ENCODE data around the gene NUDT1. TPM values are rescaled to one million over a fixed set of nuclear protein-coding genes. Genes with fewer than 3 reads are reported as not detected.

NUDT1 gene
- total RNA-seq, 2 donors from 2014 or later = 12.2 to 14.2 TPM

DNA sequence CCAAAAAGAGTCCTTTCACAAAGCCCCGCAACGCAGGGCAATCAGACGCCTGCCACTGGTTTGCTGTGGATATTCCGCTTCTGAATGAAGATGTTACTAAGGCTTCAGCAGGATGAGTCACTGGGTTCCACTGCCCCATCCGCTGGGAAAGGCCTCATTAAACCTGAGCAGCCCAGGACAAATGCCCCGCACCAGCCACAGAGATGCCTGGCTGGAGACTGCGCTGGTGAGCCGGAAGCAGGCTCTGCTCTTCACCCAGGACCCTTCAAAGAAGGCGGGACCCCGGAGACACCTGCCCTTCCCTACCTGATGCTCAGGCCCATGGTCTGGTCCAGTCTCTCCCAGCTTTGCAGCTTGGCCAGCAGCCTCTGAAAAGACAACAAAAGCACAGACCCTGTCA lies 29.1 kb upstream of the NUDT1 start:
- H3K36me3 ChIP-seq = peaks cover 52% of the 10 kb centered on the region
- H3K4me3 ChIP-seq = no peak overlapping the region
- no peaks in the 10 kb centered on the region for H3K27me3 ChIP-seq
- no peak for DNase-seq (ENCODE audit: low spot score)
- no peaks in the 10 kb centered on the region for H3K9me3 ChIP-seq
- TF ChIP-seq, protein P1, sequence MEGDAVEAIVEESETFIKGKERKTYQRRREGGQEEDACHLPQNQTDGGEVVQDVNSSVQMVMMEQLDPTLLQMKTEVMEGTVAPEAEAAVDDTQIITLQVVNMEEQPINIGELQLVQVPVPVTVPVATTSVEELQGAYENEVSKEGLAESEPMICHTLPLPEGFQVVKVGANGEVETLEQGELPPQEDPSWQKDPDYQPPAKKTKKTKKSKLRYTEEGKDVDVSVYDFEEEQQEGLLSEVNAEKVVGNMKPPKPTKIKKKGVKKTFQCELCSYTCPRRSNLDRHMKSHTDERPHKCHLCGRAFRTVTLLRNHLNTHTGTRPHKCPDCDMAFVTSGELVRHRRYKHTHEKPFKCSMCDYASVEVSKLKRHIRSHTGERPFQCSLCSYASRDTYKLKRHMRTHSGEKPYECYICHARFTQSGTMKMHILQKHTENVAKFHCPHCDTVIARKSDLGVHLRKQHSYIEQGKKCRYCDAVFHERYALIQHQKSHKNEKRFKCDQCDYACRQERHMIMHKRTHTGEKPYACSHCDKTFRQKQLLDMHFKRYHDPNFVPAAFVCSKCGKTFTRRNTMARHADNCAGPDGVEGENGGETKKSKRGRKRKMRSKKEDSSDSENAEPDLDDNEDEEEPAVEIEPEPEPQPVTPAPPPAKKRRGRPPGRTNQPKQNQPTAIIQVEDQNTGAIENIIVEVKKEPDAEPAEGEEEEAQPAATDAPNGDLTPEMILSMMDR (IDR thresholded peaks at IDR 0.05) = no peak
- H3K4me1 ChIP-seq = peaks cover 0 to 11% of the 10 kb centered on the region in 2 donors
- H3K27ac ChIP-seq = peak overlapping the region; percentile 77 to 98

- peak; percentile 83 for DNase-seq (ENCODE audit: low spot score)
- H3K4me1 ChIP-seq = peaks cover 0 to 11% of the 10 kb centered on the region in 2 donors
- H3K9me3 ChIP-seq = no peaks in the 10 kb centered on the region
- no peaks in the 10 kb centered on the region for H3K27me3 ChIP-seq
- no peak overlapping the region for H3K4me3 ChIP-seq
- peaks cover 56% of the 10 kb centered on the region for H3K36me3 ChIP-seq
- peak overlapping the region; percentile 77 to 98 for H3K27ac ChIP-seq
- TF ChIP-seq, protein P1 (IDR thresholded peaks at IDR 0.05) = no peak
These were observed 28.3 kb upstream of the NUDT1 start for GRCh38 chr7:2213551-2214215.

DNA sequence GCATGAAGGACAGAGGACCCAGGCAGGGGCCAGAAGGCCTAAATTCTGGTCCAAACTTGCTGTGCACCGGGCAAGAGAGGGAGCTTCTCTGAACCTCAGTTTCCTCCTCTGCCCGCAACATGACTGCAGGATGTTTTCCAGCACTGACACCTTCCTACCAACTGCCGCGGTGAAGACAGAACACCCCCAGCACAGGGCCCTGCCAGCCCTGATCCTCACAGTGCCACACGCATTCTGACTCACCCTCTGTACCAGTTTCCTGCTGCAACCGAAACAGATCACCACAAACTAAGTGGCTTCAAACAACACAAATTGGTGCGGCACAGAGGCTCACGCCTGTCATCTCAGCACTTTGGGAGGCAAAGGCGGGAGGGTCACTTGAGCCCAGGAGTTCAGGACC lies 27.4 kb upstream of the NUDT1 start:
- TF ChIP-seq, protein P1 (IDR thresholded peaks at IDR 0.05) = no peak
- peaks cover 56% of the 10 kb centered on the region for H3K36me3 ChIP-seq
- peaks cover 0 to 6% of the 10 kb centered on the region in 2 donors for H3K4me1 ChIP-seq
- H3K4me3 ChIP-seq = no peak overlapping the region
- no peak for DNase-seq (ENCODE audit: low spot score)
- peak overlapping the region; percentile 77 to 98 for H3K27ac ChIP-seq
- no peaks in the 10 kb centered on the region for H3K9me3 ChIP-seq
- H3K27me3 ChIP-seq = no peaks in the 10 kb centered on the region

- H3K27me3 ChIP-seq = no peaks in the 10 kb centered on the region
- no peak for DNase-seq (ENCODE audit: low spot score)
- peaks cover 0 to 4% of the 10 kb centered on the region in 2 donors for H3K4me1 ChIP-seq
- peak overlapping the region; percentile 77 to 98 for H3K27ac ChIP-seq
- TF ChIP-seq, protein P1 (IDR thresholded peaks at IDR 0.05) = no peak
- no peaks in the 10 kb centered on the region for H3K9me3 ChIP-seq
- no peak overlapping the region for H3K4me3 ChIP-seq
- H3K36me3 ChIP-seq = peaks cover 63% of the 10 kb centered on the region
These were observed 26.2 kb upstream of the NUDT1 start for GRCh38 chr7:2215851-2216250.

DNA sequence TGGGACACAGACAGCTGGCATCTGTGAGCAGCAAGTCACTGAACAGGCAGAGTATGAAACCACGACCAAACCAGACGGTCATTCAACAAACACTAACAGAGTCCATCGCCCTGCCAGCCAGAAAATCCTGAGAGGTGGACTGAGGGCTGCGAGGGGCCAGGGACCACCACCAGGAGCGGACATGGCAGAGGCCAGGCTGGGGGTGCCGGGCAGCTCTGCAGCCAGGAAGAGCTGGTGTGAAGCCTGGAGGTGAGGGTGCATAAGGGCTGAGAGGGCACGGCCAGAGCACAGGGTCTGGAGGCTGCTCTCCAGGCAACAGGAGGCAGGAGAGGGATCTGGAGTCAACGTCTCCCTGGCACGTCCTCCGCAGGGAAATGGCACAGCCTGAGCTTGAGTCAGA lies 24.8 kb upstream of the NUDT1 start:
- Histone ChIP-seq H3K27ac (no peak overlapping the region), H3K36me3 (peaks cover 67% of the 10 kb centered on the region), H3K27me3 (no peaks in the 10 kb centered on the region), H3K4me1 (peaks cover 0 to 4% of the 10 kb centered on the region in 2 donors), H3K4me3 (no peak overlapping the region), H3K9me3 (no peaks in the 10 kb centered on the region)
- TF ChIP-seq, protein P1 (IDR thresholded peaks at IDR 0.05) = no peak
- DNase-seq (ENCODE audit: low spot score) = no peak

All from right atrium auricular region (tissue), 2 donors.